H1 (cell line): Measurements from ENCODE around the gene FABP6. TPM values are rescaled to one million over a fixed set of nuclear protein-coding genes. Genes with fewer than 3 reads are reported as not detected.

Source experiments
- BCL11A ChIP-seq, 2 experiments: IDR thresholded peaks; one replicate each; pipeline ENCODE4 v1.6.1; 2011; ENCODE audit warnings: low read depth in 2 of 2, low read length in 2 of 2, mild to moderate bottlenecking in 2 of 2
- CEBPB ChIP-seq: IDR thresholded peaks from 2 replicates; pipeline ENCODE4 v1.6.1; 2012; ENCODE audit warnings: low read depth, low read length
- NRF1 ChIP-seq: IDR thresholded peaks from 2 replicates; pipeline ENCODE4 v1.6.1; 2011; ENCODE audit warnings: mild to moderate bottlenecking, low read depth, low read length, improper control_type of control experiment
- RXRA ChIP-seq: IDR thresholded peaks from 2 replicates; pipeline ENCODE4 v1.6.1; 2011; ENCODE audit warnings: low read depth, mild to moderate bottlenecking, low read length, moderate library complexity; ENCODE audit not compliant: insufficient read depth
- SUZ12 ChIP-seq: fragments of 200-600 bp; sonication (generic); IDR thresholded peaks from 2 replicates; pipeline ENCODE4 v1.6.1; 2012; ENCODE audit warnings: mild to moderate bottlenecking, inconsistent platforms, low read length, moderate library complexity, mixed read lengths
- polyA plus RNA-seq, 7 experiments: library from polyadenylated mRNA; depleted of rRNA in 3 of 7; stranded (reverse) in 5 of 7; unstranded in 2 of 7; fragments of >200 nt in 5 of 7; fragments of 200-250 nt in 2 of 7; gene quantifications; 1 replicate in 5 of 7; 2 replicates in 1 of 7; 4 replicates in 1 of 7; pipeline versions ENCODE4 v1.2.1 to v1.2.3, GENCODE V29; 2011 to 2013; ENCODE audit warnings: missing spikeins in 2 of 7, mixed read lengths in 2 of 7
- total RNA-seq: library from RNA; stranded (reverse); fragmentation: NEBNext Ultra II Directional; extraction: Animal tissue kit (Norgen Biotek cat#: 25700); gene quantifications from 2 replicates; pipeline ENCODE4 v1.2.1, GENCODE V29; 2021

Gene FABP6
- total and polyA plus RNA-seq, 2 of the 8 experiments (the other 6 are each of a cell fraction or from before 2014, with no cell fraction given), result 4.8 to 6.1 TPM

DNA sequence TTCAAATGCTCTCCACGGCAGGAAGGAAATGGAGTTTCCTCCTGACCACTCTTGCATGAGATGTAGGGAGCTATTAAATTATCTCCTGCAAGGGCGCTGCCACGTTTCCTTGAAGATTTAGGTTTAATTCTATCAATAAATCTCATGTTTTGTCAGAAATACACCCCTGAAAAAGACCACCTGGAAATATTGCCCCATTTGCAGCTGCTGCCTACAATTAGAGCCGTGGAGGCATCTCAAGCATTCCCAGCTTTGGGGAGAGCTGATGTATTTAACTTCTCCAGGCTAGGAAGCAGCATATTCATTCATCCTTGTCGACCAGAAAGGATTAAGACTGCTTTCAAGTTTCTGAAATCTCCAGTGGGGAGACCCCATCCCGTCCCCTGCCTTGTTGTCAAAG lies 42.5 kb downstream of the FABP6 start (continued):
- TF ChIP-seq SUZ12 (no peak), NRF1 (no peak), CEBPB (no peak), RXRA (no peak), BCL11A (IDR thresholded peaks at IDR 0.05; ENCODE audit: low read depth in 2 of 2, low read length in 2 of 2) (no peak)
